ENCODE results near the gene MCM3AP. TPM values are rescaled to one million over a fixed set of nuclear protein-coding genes. Genes with fewer than 3 reads are reported as not detected.
A peak's percentile ranks its signal among the peaks of the same experiment; 100 is the strongest.

MCM3AP gene
- total RNA-seq, 1 experiment from 2014 or later: 128 TPM

DNA sequence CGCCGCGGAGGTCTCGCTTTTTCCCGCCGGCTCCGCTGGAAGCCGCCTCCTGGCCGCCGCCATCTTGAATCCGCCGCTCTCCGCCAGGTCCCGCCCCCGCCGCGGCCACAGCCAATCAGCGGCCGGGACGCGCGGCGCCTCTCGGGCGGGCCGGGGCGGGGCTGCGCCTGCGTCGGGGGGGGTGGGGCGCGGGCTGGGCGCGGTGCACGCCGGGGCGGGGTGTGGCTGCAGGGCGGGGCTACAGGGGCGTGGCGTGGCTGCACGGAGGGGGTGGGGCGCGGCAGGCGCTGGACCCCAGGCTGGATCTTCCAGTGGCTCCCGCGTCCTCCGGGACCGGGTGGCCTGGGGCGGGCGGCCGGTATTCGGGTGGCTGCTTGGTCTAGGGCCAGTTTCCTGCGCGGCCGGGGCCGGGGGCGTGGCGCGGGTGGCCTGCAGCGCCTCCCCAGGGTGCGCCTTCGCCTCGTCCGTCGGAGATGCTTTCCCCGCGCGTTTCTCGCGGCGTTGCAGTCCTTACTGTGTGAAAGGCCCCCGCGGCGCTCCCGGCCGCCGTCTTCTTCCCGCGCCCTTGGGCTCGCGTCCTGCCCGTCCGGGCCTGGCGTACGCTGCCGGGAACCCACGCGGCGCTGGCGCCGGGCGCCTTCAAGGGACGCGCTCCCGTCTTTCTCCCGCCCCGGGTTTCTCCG is 39.1 kb upstream of the MCM3AP start:
- peak; percentile 77 for DNase-seq (ENCODE audit: unreplicated experiment)
- Mint-ChIP-seq H3K4me3 (ENCODE audit: unreplicated experiment) (peak overlapping the region; percentile 86), H3K9me3 (ENCODE audit: unreplicated experiment) (no peaks in the 10 kb centered on the region), H3K27me3 (ENCODE audit: insufficient read depth, unreplicated experiment) (no peaks in the 10 kb centered on the region), H3K36me3 (ENCODE audit: insufficient read depth, unreplicated experiment) (peaks cover 28% of the 10 kb centered on the region), H3K27ac (ENCODE audit: low read depth, unreplicated experiment) (peak overlapping the region; percentile 94), H3K4me1 (ENCODE audit: insufficient read depth, unreplicated experiment) (peaks cover 18% of the 10 kb centered on the region)
- TF ChIP-seq, protein P1, sequence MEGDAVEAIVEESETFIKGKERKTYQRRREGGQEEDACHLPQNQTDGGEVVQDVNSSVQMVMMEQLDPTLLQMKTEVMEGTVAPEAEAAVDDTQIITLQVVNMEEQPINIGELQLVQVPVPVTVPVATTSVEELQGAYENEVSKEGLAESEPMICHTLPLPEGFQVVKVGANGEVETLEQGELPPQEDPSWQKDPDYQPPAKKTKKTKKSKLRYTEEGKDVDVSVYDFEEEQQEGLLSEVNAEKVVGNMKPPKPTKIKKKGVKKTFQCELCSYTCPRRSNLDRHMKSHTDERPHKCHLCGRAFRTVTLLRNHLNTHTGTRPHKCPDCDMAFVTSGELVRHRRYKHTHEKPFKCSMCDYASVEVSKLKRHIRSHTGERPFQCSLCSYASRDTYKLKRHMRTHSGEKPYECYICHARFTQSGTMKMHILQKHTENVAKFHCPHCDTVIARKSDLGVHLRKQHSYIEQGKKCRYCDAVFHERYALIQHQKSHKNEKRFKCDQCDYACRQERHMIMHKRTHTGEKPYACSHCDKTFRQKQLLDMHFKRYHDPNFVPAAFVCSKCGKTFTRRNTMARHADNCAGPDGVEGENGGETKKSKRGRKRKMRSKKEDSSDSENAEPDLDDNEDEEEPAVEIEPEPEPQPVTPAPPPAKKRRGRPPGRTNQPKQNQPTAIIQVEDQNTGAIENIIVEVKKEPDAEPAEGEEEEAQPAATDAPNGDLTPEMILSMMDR (IDR thresholded peaks at IDR 0.05; ENCODE audit: unreplicated experiment): peak; percentile 18
- intact Hi-C loops (cut with micrococcal nuclease): loop anchor here (1.0 kb wide), 1 partner anchor 38 kb away; the partner anchor contains the start of gene YBEY
- BruUV-seq (replicated peaks): no TSS peak
- CTCF ChIA-PET: interaction anchor here (1.6 kb wide), 1 partner anchor 11 kb away, joined by 9 read pairs; no protein-coding TSS in a partner anchor
- POLR2A ChIA-PET: interaction anchor here (0.6 to 2.0 kb wide), 10 partner anchors 23 to 311 kb away, joined by 3 to 20 read pairs (median 6); partner anchors contain the start of genes LSS, MCM3AP, PRMT2 and YBEY

DNA sequence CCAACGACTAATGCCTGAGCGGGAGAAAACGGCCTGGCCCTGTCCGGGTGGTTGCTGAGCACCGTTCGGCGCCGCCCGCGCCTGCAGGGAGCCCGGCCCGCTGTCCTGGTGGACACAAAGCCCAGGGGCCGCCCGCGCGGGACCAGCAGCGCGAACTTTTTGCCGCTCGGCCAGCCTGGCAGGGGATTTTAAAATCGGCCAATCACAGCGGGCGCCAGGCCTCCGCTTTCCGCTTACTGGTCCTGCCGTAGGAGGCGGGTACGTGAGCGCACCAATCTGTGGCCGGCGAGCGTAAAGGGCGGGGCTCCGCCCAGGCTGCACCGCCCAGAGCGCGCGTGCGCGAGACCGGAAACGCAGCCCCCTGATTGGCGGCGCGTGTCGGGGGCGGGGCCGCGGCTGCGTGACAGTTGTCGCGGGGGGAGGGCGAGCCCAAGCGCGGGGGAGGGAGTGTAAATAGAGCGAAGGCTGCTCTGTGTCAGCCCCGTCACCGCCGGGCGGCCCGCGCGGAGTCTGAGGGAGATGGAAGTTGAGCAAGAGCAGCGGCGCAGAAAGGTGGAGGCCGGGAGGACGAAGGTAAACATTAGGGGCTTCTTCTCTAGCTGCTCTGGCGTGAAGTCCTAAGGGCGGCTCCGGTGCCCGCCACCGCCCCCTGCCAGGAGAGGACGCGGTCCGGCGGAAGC is 38.4 kb upstream of the MCM3AP start, which contains the start of the genes C21orf58 and PCNT:
Gene C21orf58, minus strand, starts transcription at position 161 of the 680 bp plus-strand sequence. CDS start 1,132 bp downstream, outside the sequence.
Gene PCNT, plus strand, starts transcription at position 447 of the 680 bp plus-strand sequence. Its CDS starts 73 bp downstream, at position 520.
- TF ChIP-seq, protein P1 (IDR thresholded peaks at IDR 0.05; ENCODE audit: unreplicated experiment): no peak
- DNase-seq (ENCODE audit: unreplicated experiment): peak; percentile 97
- no peaks in the 10 kb centered on the region for H3K9me3 Mint-ChIP-seq (ENCODE audit: unreplicated experiment)
- H3K27ac Mint-ChIP-seq (ENCODE audit: low read depth, unreplicated experiment): peak within 1 kb of the TSS; percentile 94
- H3K36me3 Mint-ChIP-seq (ENCODE audit: insufficient read depth, unreplicated experiment): peaks cover 23% of the 10 kb centered on the region
- intact Hi-C loops (cut with micrococcal nuclease): no loop called here
- ChIA-PET POLR2A (interaction anchor here (0.6 to 1.8 kb wide), 7 partner anchors 11 to 314 kb away, joined by 3 to 15 read pairs (median 5); partner anchors contain the start of genes MCM3AP and YBEY), CTCF (no interaction called here)
- peak within 1 kb of the TSS; percentile 86 for H3K4me3 Mint-ChIP-seq (ENCODE audit: unreplicated experiment)
- no TSS peak for BruUV-seq (replicated peaks)
- peaks cover 18% of the 10 kb centered on the region for H3K4me1 Mint-ChIP-seq (ENCODE audit: insufficient read depth, unreplicated experiment)
- no peaks in the 10 kb centered on the region for H3K27me3 Mint-ChIP-seq (ENCODE audit: insufficient read depth, unreplicated experiment)

DNA sequence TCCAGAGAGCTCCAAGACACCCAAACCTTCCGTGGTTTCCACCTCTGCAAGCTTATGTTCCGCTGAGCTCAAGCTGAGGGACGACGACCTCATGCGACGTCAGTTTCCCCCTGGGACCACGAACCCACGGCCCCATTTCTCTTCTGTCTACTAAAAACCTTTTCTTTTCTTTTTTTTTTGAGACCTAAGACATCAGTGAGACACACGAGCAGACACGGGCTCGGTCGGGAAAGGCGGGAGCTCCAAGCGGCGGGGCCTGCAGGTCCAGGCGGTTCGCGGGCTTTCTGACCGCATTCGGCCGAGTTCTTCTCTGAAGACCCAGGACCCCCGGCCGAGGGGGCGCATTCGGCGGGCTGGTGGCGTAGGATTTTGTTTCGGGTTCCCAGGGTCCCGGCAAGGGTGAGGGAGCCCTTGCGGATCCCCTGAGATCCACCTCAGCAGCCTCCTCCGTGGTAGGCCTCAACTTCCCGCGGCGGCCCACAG is 37.9 kb upstream of the MCM3AP start:
- Mint-ChIP-seq H3K9me3 (ENCODE audit: unreplicated experiment) (no peaks in the 10 kb centered on the region), H3K4me3 (ENCODE audit: unreplicated experiment) (peak overlapping the region; percentile 86), H3K36me3 (ENCODE audit: insufficient read depth, unreplicated experiment) (peaks cover 17% of the 10 kb centered on the region), H3K4me1 (ENCODE audit: insufficient read depth, unreplicated experiment) (peaks cover 18% of the 10 kb centered on the region), H3K27me3 (ENCODE audit: insufficient read depth, unreplicated experiment) (no peaks in the 10 kb centered on the region), H3K27ac (ENCODE audit: low read depth, unreplicated experiment) (peak overlapping the region; percentile 75)
- ChIA-PET POLR2A (interaction anchor here (0.7 to 1.8 kb wide), 11 partner anchors 10 to 314 kb away, joined by 3 to 15 read pairs (median 5); partner anchors contain the start of genes MCM3AP and YBEY), CTCF (interaction anchor here (0.7 kb wide), 1 partner anchor 98 kb away, joined by 3 read pairs; no protein-coding TSS in a partner anchor)
- TF ChIP-seq, protein P1 (IDR thresholded peaks at IDR 0.05; ENCODE audit: unreplicated experiment): no peak
- DNase-seq (ENCODE audit: unreplicated experiment): no peak
- BruUV-seq (replicated peaks): TSS peak; percentile 51
- intact Hi-C loops (cut with micrococcal nuclease): no loop called here
